ENCODE data around the gene OLIG1.

The OLIG1 gene

DNA sequence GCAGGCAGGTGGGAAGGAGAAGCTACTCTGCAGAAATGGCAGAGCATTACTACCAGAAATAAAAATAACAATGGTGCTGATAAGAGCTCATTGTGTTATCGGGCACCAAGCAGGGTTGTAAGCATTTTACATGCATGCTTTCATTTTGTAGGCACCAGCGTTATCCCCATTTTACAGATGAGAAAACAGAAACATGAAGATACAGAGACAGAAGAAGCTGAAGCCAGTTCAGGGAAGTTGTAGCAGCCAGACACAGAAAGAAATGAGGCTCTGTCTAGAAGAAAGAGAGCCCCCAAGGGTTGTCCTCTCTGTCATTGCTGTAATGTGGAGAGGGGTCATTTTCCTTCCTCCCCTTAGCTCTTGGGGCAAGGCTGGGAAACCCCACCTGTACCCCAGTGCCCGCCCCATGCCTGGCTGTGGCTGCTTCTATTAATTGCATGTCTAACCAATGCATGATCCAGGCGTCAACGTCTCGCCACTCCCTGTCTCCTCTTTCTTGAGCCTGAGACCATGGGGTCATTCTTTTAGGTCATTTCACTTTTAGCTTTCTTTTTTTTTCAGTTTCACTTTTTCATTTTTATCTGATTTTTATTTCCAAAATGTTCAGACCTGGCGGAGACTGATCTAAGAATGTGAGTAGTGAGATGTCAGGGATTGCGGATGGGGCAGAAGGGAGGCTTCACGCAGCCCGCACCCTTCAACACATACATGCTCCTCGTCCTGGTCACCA, 6.8 kb downstream of the OLIG1 start:
- Histone ChIP-seq H3K9me3 (ENCODE audit: severe bottlenecking) (no peaks in the 10 kb centered on the region), H3K36me3 (no peaks in the 10 kb centered on the region), H3K27me3 (ENCODE audit: insufficient read depth, low read depth, severe bottlenecking) (peaks cover 17% of the 10 kb centered on the region), H3K4me3 (ENCODE audit: low read depth, low read length) (no peak overlapping the region), H3K27ac (no peak overlapping the region)
- DNase-seq: no peak
- TF ChIP-seq, protein P1, sequence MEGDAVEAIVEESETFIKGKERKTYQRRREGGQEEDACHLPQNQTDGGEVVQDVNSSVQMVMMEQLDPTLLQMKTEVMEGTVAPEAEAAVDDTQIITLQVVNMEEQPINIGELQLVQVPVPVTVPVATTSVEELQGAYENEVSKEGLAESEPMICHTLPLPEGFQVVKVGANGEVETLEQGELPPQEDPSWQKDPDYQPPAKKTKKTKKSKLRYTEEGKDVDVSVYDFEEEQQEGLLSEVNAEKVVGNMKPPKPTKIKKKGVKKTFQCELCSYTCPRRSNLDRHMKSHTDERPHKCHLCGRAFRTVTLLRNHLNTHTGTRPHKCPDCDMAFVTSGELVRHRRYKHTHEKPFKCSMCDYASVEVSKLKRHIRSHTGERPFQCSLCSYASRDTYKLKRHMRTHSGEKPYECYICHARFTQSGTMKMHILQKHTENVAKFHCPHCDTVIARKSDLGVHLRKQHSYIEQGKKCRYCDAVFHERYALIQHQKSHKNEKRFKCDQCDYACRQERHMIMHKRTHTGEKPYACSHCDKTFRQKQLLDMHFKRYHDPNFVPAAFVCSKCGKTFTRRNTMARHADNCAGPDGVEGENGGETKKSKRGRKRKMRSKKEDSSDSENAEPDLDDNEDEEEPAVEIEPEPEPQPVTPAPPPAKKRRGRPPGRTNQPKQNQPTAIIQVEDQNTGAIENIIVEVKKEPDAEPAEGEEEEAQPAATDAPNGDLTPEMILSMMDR (IDR thresholded peaks at IDR 0.05; ENCODE audit: low read depth, low read length): no peak

DNA sequence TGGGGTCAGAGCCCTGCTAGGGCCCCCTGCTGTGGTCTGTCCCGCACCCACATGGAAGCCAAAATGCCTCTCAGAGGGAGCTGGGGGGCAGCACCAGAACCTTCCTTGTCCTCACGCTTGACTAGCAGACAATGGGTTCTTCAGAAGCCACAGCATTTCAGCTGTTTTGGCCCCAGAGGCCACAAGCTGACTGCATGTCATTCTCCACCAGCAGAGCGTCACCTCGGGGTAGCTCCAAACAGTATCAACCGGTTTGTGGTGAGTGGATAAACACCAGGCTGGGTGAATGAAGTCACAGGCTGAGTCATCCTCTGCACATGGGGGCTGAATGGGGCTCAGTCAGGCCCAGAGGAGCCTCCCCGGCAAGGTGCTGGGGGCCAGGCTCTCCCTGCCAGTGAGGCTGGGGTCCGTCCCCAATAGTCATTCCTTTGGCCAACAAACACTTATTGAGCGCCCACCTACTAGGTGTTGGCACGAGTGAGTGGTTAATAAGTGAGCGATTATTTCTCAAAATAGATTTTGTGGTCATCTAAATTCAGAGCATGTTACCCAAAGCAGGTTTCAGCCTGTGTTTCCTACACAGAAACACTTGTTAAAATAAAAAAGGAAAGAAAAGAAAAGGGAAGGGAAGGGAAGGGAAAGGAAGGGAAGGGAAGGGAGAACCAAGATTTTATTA, 9.1 kb downstream of the OLIG1 start:
- H3K27me3 ChIP-seq (ENCODE audit: insufficient read depth, low read depth, severe bottlenecking): no peaks in the 10 kb centered on the region
- H3K9me3 ChIP-seq (ENCODE audit: severe bottlenecking): no peaks in the 10 kb centered on the region
- no peak overlapping the region for H3K27ac ChIP-seq
- DNase-seq: no peak
- H3K4me3 ChIP-seq (ENCODE audit: low read depth, low read length): no peak overlapping the region
- TF ChIP-seq, protein P1 (IDR thresholded peaks at IDR 0.05; ENCODE audit: low read depth, low read length): no peak
- H3K36me3 ChIP-seq: no peaks in the 10 kb centered on the region

DNA sequence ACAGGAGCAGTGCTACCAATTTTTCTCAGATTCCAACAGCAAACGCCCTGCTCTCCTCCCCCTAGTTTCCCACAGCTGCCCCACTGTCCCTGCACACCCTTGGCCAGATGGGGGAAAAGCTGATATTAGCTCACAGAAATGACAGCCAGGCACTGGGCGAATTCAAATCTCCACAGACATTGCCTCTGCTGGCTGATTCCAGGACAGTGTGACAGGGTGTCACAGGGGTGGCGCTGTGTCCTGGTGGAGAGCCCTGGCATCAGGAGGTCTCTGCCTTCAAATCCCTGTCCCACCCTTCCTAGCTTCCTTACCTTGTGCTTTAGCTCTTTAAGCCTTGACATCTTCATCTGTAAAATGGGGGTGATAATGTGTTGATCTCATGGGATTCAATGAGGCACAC, 10.4 kb downstream of the OLIG1 start:
- Histone ChIP-seq H3K27me3 (ENCODE audit: insufficient read depth, low read depth, severe bottlenecking) (no peaks in the 10 kb centered on the region), H3K4me3 (ENCODE audit: low read depth, low read length) (no peak overlapping the region), H3K27ac (no peak overlapping the region), H3K36me3 (no peaks in the 10 kb centered on the region), H3K9me3 (ENCODE audit: severe bottlenecking) (no peaks in the 10 kb centered on the region)
- no peak for DNase-seq
- TF ChIP-seq, protein P1 (IDR thresholded peaks at IDR 0.05; ENCODE audit: low read depth, low read length): peak; percentile 30; the same call in 1 of the 2 replicates

DNA sequence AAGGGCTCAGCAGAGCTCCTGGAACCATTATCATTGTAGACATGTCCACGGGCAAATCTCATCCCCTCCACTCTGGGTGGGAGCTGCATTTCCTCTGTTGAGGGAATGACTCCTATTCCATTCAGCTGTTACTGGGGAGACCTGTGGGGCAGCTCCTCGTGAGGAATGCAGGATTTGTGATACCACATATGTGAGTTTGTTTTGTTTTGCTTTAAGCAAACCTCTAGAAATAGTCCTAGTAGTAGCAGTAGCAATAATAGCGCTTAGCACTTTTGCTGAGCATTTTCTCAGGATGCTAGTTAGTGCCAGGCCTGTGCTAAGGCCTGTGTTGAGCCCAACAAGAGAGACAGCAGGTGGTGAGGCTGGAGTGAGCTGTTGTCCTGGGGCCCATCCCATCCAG, 10.8 kb downstream of the OLIG1 start:
- TF ChIP-seq, protein P1 (IDR thresholded peaks at IDR 0.05; ENCODE audit: low read depth, low read length): no peak
- Histone ChIP-seq H3K9me3 (ENCODE audit: severe bottlenecking) (no peaks in the 10 kb centered on the region), H3K27ac (no peak overlapping the region), H3K36me3 (no peaks in the 10 kb centered on the region), H3K4me3 (ENCODE audit: low read depth, low read length) (no peak overlapping the region), H3K27me3 (ENCODE audit: insufficient read depth, low read depth, severe bottlenecking) (no peaks in the 10 kb centered on the region)
- DNase-seq: no peak

DNA sequence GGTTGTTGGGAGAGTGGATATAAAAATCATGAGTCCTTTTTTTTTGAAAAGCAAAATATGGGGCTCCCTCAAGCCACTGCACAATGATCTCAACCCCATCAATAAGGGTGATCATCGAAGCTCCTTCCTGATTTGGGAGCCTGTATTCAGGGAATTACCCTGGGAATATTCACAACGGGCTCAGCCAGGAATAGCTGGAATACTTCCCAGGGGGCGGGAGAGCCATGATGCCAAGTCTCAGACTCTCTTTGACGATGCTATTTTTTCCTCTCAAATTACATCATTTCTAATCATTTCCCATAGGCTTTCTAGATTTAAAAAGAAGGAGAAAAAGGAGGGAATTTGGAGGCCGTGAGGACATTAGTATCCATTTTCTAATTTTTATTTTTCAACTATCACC, 18.4 kb downstream of the OLIG1 start:
- H3K4me3 ChIP-seq (ENCODE audit: low read depth, low read length): no peak overlapping the region
- H3K9me3 ChIP-seq (ENCODE audit: severe bottlenecking): no peaks in the 10 kb centered on the region
- TF ChIP-seq, protein P1 (IDR thresholded peaks at IDR 0.05; ENCODE audit: low read depth, low read length): no peak
- H3K27me3 ChIP-seq (ENCODE audit: insufficient read depth, low read depth, severe bottlenecking): no peaks in the 10 kb centered on the region
- H3K36me3 ChIP-seq: no peaks in the 10 kb centered on the region
- DNase-seq: no peak
- H3K27ac ChIP-seq: no peak overlapping the region
